Measurements from ENCODE around the gene WRAP53.

GRCh38 chr17:7711051-7711755 is 22.9 kb downstream of the WRAP53 start:
- TF ChIP-seq EZH2 (IDR thresholded peaks at IDR 0.05; ENCODE audit: borderline replicate concordance, low read length), result no peak
- TF ChIP-seq CTCF (conservative IDR thresholded peaks at IDR 0.05 in 1 of 2, IDR thresholded peaks at IDR 0.05 in 1 of 2; ENCODE audit: extremely low read depth in 1 of 2, insufficient read depth in 1 of 2, low read depth in 1 of 2, low read length in 2 of 2), result peak; percentile 14 to 22

All from mammary epithelial cell (primary cell).